Ovary (tissue), 9 donors: ENCODE results near the gene ZMYND19. TPM values are rescaled to one million over a fixed set of nuclear protein-coding genes. Genes with fewer than 3 reads are reported as not detected.

Experiments used
- DNase-seq, 5 donors: peaks; one replicate each; pipeline ENCODE4 v3.0.0-alpha.2; 2019 to 2020
- H3K27ac ChIP-seq, 2 donors: fragments of 200-600 bp; one replicate each; pipeline versions ENCODE4 v1.5.1 to v1.8.0; 2019 to 2022
- H3K27me3 ChIP-seq: fragments of 200-600 bp; one replicate; pipeline ENCODE4 v1.8.0; 2022
- H3K36me3 ChIP-seq: fragments of 200-600 bp; sonication (generic); one replicate; pipeline ENCODE4 v1.5.1; 2019
- H3K4me1 ChIP-seq: one replicate; pipeline ENCODE4 v1.8.1; 2013; ENCODE audit warnings: mild to moderate bottlenecking, moderate library complexity; ENCODE audit not compliant: insufficient read depth
- H3K4me3 ChIP-seq: fragments of 200-600 bp; sonication (generic); one replicate; pipeline ENCODE4 v1.5.1; 2017
- H3K9me3 ChIP-seq, 2 donors: fragments of 200-600 bp in 1 of 2; sonication (generic) in 1 of 2; one replicate each; pipeline versions ENCODE4 v1.5.1 to v1.8.1; 2013 to 2019; ENCODE audit warnings: mild to moderate bottlenecking in 1 of 2, moderate library complexity in 1 of 2
- EP300 ChIP-seq: sonication (generic); formaldehyde crosslinking; IDR thresholded peaks from one replicate; pipeline ENCODE4 v1.6.1; 2017; ENCODE audit warnings: antibody characterized with exemption
- POLR2A ChIP-seq: fragments of 450-650 bp; IDR thresholded peaks from one replicate; pipeline ENCODE4 v1.6.1; 2017; ENCODE audit warnings: antibody characterized with exemption, mild to moderate bottlenecking, moderate library complexity
- WGBS, 3 donors: extraction: QIAGEN DNeasy Blood & Tissue Kit in 1 of 3; methylation state at CpG; one replicate each; pipeline versions ENCODE4 v1.1.5 to v1.1.7; 2013 to 2017; 5-methylcytosine and 5-hydroxymethylcytosine counted together
- intact Hi-C, 4 donors: fragments of 100-400 bp; cut with DNase I; formaldehyde crosslinking; loops; one replicate each; pipeline versions ENCODE4 v1.11.0 to v1.15.1; 2022 to 2023
- polyA plus RNA-seq, 2 donors: library from polyadenylated mRNA; stranded (reverse); fragments of 200-250 nt in 1 of 2; fragments of 350-450 nt in 1 of 2; fragmentation: Illumina TruSeq in 1 of 2; extraction: RNeasy Lipid Tissue Mini Kit (QIAGEN cat#74804) in 1 of 2; gene quantifications; one replicate each; pipeline ENCODE4 v1.2.3, GENCODE V29; 2013 to 2014
- total RNA-seq, 7 donors: library from RNA; depleted of rRNA in 2 of 7; stranded (reverse); fragments of >200 nt in 2 of 7; fragmentation: NEBNext Ultra II Directional in 3 of 7; extraction: Animal tissue kit (Norgen Biotek cat#: 25700) in 3 of 7; gene quantifications; one replicate each; pipeline versions ENCODE4 v1.1.0 to v1.2.4, GENCODE V29; 2016 to 2023
- TF ChIP-seq, protein P1 (sequence below), 3 donors: fragments of 450-650 bp in 2 of 3; fragments of 200-600 bp in 1 of 3; IDR thresholded peaks; one replicate each; pipeline versions ENCODE4 v1.5.1 to v1.8.0; 2016 to 2022; ENCODE audit warnings: antibody characterized with exemption in 3 of 3, mild to moderate bottlenecking in 1 of 3
- donor health status: DM: no; HTN: no; CAD: no; lungs with moderate emphysema.
- donor health status: DM: no; HTN: no; CAD: no.
- donor health status: Bipolar disorder and iron deficiency.
- donor health status: DM: yes; HTN: yes; CAD: no.
- donor health status: DM: no; HTN: no; CAD: no.
- donor health status: DM: yes; HTN: yes; CAD: no.

ZMYND19 gene
- total and polyA plus RNA-seq, 9 donors = 5.1 to 22.9 (median 14.7) TPM

DNA sequence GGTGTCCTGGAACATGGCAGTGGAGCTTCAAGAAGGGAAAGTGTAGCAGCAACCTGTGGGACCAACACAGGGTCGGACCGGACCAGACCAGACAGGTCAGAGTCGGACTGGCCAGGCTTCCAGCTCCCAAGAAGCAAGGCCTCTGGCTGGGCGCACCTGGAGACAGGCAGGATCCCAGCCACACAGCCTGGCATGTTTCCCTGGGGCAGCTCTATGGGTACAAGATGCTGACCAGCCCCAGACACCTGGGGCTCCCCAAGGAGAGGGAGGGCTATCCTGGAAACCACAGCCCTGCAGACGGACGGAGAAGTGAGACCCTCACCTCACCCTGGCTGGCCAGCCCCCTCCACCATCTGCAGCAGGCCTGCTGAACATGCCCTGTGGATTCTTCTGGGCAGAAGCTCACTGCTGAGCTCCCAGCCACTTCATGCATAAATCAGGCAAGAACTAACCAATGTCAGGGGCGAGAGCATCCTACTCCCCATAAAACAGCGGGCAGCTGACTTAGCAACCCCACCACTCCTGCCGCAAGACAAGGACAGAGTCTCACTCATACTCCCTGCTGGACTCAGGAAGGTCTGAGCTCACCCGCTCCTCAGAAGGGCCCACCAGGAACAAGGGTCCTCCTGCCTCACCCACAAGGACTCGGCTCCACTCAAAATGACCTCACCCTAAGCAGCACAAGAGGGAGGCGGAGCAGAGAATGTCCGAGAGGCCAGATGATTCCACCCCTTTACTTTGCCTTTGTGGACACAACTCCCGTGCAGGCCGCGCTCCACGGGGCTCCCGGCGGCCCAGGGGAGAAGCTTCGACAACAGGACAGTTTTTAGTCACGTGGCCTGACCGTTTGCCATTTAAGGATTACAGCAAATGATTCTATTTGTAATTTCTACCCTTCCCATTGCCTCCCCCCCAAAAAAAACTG, 8.7 kb downstream of the ZMYND19 start:
- no peak for DNase-seq
- peaks cover 4% of the 10 kb centered on the region for H3K4me1 ChIP-seq
- TF ChIP-seq, protein P1, sequence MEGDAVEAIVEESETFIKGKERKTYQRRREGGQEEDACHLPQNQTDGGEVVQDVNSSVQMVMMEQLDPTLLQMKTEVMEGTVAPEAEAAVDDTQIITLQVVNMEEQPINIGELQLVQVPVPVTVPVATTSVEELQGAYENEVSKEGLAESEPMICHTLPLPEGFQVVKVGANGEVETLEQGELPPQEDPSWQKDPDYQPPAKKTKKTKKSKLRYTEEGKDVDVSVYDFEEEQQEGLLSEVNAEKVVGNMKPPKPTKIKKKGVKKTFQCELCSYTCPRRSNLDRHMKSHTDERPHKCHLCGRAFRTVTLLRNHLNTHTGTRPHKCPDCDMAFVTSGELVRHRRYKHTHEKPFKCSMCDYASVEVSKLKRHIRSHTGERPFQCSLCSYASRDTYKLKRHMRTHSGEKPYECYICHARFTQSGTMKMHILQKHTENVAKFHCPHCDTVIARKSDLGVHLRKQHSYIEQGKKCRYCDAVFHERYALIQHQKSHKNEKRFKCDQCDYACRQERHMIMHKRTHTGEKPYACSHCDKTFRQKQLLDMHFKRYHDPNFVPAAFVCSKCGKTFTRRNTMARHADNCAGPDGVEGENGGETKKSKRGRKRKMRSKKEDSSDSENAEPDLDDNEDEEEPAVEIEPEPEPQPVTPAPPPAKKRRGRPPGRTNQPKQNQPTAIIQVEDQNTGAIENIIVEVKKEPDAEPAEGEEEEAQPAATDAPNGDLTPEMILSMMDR (IDR thresholded peaks at IDR 0.05) = no peak
- TF ChIP-seq POLR2A (no peak), EP300 (no peak)
- no peaks in the 10 kb centered on the region for H3K36me3 ChIP-seq
- no peaks in the 10 kb centered on the region for H3K27me3 ChIP-seq
- no peaks in the 10 kb centered on the region for H3K9me3 ChIP-seq
- H3K27ac ChIP-seq = no peak overlapping the region
- H3K4me3 ChIP-seq = no peak overlapping the region
- 83 to 88% (median 87%) methylated on average over 19 to 22 of the region's 22 CpGs for WGBS, 3 donors
- intact Hi-C loops = no loop called here

DNA sequence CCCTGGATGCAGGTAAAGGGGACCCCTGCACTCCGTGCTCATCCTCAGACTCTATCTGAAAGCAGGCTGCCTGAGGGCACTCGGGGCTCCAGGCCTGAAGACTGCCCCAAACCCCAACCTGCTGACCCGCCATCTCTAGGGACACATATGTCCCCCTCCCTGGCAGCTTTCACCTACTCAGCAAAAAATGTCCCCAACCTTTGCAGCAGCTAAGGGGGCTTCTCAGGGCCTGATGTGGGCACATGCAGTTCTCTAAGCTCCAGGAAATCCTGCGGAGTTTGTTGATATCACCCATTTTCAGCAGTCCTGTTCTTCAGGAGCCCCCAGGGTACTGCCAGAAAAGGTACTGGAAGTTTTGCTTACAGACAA, 9.4 kb downstream of the ZMYND19 start:
- intact Hi-C loops = no loop called here
- Histone ChIP-seq H3K4me3 (no peak overlapping the region), H3K36me3 (no peaks in the 10 kb centered on the region), H3K27me3 (no peaks in the 10 kb centered on the region), H3K4me1 (peaks cover 4% of the 10 kb centered on the region), H3K27ac (no peak overlapping the region), H3K9me3 (no peaks in the 10 kb centered on the region)
- WGBS, 3 donors = 90 to 95% (median 94%) methylated on average over 4 of the region's 4 CpGs
- no peak for TF ChIP-seq POLR2A
- TF ChIP-seq, protein P1 (IDR thresholded peaks at IDR 0.05) = no peak
- TF ChIP-seq EP300 = no peak
- no peak for DNase-seq

DNA sequence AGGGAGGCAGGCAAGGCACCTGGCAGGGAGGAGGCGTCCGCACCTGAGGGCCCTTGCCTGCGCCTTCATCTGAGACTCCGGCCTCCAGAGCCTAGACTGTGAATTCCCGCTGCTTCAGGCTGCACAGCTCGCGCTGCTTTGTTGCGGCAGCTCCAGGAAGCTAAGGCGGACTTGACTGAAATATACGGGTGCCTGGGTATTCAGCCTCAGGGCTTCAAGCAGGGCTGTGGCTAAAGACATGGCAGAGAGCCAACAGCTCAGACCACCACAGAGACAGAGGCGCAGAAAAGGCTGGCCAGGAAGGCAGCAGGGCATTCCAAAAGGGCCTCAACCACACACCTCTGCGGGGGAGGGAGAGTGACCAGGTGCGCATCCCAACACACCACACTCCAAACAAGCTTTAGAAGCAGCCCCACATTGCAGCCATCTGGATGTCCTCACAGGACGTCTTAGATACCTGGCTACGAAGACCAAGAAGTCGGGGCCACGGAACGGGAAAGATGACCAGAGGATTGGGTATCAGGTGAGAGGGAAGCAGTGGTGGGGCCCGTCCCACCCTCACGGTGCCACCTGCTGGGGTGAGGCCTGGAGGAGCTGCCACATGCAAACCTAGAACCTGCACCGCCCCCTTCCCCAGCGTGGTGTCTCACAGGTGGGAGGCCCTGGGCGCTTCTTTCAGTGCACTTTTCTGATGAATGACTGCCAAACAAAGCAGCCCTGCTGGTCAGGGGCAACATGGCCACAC, 9.9 kb downstream of the ZMYND19 start:
- intact Hi-C loops = no loop called here
- Histone ChIP-seq H3K9me3 (no peaks in the 10 kb centered on the region), H3K4me3 (no peak overlapping the region), H3K27me3 (no peaks in the 10 kb centered on the region), H3K4me1 (peaks cover 4% of the 10 kb centered on the region), H3K36me3 (no peaks in the 10 kb centered on the region), H3K27ac (no peak overlapping the region)
- no peak for DNase-seq
- 87 to 90% (median 89%) methylated on average over 19 to 23 of the region's 23 CpGs for WGBS, 3 donors
- no peak for TF ChIP-seq EP300
- TF ChIP-seq, protein P1 (IDR thresholded peaks at IDR 0.05) = no peak

DNA sequence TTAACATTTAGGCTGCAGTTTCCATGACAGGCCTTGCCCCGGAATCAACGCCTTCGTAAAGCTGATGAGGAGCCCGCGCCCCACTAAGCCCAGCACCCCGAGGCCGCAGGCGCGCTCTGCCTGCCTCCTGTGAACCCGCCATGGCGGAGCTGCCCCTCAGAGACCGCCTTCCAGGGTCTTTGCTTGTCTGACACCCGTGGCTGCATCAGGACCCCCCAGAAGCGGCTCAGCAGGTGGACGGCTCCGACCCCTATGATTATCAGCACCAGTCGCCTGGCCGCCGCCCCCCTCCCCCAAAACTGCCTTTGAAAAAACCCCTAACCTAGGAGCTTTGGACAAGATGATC, 11.1 kb downstream of the ZMYND19 start:
- no peaks in the 10 kb centered on the region for H3K9me3 ChIP-seq
- 23 to 26% (median 23%) methylated on average over 16 to 19 of the region's 19 CpGs for WGBS, 3 donors
- H3K4me1 ChIP-seq = peaks cover 4% of the 10 kb centered on the region
- TF ChIP-seq, protein P1 (IDR thresholded peaks at IDR 0.05) = no peak
- TF ChIP-seq EP300 = no peak
- TF ChIP-seq POLR2A = no peak
- H3K27me3 ChIP-seq = no peaks in the 10 kb centered on the region
- peak in 2 of 5 donors; percentile 52 to 53 for DNase-seq
- no peaks in the 10 kb centered on the region for H3K36me3 ChIP-seq
- H3K4me3 ChIP-seq = peak overlapping the region; percentile 57
- intact Hi-C loops = no loop called here
- H3K27ac ChIP-seq = peak overlapping the region in 1 of 2 donors; percentile 5
